M059J (cell line): Measurements from ENCODE around the gene BACH2. TPM values are rescaled to one million over a fixed set of nuclear protein-coding genes. Genes with fewer than 3 reads are reported as not detected.
"Not testable (repeated sequence)": the region's sequence is repeated elsewhere in the genome, so short reads cannot be mapped to it uniquely, and the experiment has no call there.

ENCODE experiments used
- DNase-seq: peaks from one replicate; pipeline ENCODE4 v3.0.0-alpha.2; 2012; ENCODE audit warnings: low read depth
- total RNA-seq: library from RNA; depleted of rRNA; stranded (reverse); fragments of >200 nt; shearing (Covaris generic); gene quantifications from 2 replicates; pipeline ENCODE4 v1.2.3, GENCODE V29; 2014

BACH2 gene
- total RNA-seq, 1 experiment from 2014 or later: 0.17 TPM

DNA sequence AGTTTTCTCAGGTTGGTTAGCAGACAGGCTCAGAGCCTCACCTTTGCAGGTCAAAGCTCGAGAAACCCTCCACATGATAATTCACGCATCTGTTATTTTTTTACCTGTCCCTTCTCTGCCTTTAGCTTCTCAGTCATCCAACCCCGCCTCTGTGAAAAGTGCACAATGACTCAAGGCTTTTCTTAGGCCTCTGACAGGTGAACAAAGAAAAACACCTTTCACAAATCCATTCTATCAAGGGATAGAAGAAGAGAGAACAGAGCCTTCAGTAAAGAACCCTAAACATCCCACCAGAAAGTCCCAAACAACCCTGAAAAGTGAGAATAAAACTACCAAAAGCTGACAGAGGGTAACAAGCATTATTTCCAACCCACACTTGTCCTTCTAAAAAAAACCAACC is 224.1 kb downstream of the BACH2 start:
- DNase-seq: no peak

DNA sequence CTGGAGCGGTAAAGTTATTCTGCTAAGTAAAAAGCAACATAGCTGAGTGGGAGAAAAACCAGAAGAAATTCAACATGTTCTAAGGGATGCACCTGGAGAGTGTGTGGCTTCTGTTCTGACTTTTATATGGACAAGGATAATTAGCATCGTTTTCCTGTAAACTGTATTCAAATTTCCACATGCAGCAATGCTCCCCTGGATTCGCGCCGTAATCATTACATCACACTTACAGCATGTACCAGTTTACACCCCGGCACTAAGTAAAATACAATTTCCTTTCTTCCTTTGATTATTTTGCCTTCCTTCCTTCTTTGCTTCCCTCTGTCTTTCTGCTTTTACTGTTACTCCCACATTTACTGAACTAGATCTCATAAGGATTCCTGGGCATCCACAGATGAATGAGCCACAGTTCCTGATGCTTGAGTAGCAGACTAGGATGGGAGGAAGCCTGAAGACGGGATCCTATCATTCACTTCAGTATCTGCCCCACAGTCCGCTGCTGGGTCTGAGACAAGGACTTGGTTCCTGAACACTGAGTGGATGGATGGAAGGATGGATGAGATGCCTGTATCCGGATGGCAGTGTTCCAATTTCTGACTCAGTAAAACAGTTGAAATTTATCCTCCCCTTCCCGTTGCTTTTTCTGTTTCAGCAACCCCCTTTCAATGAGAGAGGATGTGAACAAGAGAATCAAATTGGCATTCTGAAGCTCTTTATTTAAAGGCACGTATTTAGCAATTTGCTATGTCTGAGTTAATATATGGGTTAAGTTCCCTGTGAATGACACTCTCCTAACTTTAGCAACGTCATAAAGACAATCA is 227.7 kb downstream of the BACH2 start:
- peak; percentile 10 for DNase-seq

DNA sequence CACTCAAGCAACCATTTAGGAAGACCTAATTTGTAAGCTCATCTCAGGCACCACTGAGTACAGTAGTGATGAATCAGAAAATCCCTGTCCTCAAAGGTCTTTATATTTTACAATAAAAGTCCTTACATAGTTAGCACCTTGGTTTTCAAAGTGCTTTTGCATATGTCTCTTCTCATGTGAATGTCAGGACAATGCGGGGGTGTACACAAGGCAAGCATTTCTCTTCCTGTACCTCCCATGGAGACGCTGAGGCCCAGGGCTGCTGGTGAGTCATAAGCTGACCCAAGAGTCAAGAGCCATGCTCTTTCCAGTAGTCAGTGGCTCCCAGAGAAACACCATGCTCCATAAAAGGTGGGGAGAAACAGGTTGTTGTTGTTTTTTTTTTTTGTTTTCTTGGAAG is 228.4 kb downstream of the BACH2 start:
- peak; percentile 71 for DNase-seq

DNA sequence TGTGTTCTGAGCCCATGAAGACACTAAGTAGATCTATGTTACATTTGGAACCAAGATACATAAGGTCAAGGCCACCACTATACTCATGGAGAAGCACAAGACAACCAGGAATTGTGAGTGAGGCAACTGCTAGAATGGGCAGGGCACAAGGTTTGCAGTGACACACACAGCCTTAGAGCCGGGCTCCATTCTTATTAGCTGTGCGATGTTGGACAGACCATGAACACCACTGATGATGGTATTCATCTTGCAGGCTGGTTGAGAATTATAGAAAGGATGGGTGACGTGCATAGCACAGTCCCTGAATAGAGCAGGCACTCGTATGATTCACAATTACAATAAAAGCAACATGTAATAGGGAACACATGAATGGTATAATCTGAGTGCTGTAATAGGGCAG is 229.9 kb downstream of the BACH2 start:
- DNase-seq: no peak

DNA sequence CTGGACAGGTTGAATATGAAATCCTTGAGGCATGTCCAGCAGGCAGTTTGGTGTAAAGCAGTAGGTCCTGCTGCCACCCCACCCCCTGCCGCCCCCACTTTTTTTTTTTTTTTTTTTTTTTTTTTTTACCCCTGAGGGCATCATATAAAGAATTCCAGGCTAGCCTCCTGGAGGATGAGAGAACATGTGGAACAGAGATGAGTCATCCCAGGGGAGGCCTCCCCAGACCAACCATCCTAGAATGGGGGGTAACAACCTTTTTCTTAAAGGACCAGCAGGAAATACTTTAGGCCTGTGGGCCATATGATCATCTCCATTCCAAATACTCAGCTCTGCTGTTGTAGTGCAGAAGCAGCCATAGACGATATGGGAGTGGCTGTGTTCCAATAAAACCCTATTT is 231.5 kb downstream of the BACH2 start:
- peak; percentile 33 for DNase-seq

DNA sequence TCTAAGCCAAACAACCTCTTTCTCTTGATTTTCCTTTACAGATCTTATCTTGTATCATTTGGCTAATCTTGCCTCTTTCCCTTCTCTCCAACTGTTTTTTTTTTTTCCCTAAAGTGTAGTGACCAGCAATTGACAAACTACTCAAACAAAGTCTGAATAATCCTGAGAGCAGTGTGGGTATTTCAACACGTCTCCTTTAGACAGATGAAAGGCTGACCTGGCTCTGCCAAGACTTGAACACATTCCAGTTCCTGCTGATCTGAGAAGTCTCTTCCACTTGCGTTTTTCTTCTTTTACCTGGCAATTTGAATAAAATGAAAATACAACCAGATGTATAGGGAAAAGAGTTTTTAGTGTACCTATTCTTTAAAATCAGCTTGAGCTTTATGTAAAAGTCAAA is 234.0 kb downstream of the BACH2 start:
- DNase-seq: no peak

DNA sequence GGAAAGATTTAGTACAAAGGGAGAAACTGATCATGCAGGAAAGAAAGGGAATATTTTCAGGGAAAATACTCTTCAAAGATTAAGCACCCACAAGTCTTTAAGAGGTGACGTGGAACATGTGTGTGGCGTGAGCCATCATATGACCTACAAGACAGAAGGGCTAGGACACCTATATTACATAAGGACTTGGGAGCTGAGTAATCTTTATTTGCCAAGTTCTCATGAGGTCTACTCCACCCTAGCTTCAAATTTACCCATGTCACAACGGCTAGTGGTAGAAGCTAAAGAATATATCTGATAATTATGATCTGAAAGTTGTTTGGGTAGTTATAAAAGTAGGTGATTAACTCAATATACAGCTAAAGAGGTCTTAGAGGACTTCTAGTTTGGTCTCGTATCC is 234.6 kb downstream of the BACH2 start:
- no peak for DNase-seq

DNA sequence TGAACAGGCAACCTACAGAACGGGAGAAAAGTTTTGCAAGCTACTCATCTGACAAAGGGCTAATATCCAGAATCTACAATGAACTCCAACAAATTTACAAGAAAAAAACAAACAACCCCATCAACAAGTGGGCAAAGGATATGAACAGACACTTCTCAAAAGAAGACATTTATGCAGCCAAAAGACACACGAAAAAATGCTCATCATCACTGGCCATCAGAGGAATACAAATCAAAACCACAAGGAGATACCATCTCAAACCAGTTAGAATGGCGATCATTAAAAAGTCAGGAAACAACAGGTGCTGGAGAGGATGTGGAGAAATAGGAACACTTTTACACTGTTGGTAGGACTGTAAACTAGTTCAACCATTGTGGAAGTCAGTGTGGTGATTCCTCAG is 237.5 kb downstream of the BACH2 start:
- DNase-seq: not testable (repeated sequence)

DNA sequence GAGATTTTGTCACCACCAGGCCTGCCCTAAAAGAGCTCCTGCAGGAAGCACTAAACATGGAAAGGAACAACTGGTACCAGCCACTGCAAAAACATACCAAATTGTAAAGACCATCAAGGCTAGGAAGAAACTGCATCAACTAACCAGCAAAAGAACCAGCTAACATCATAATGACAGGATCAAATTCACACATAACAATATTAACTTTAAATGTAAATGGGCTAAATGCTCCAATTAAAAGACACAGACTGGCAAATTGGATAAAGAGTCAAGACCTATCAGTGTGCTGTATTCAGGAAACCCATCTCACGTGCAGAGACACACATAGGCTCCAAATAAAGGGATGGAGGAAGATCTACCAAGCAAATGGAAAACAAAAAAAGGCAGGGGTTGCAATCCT is 240.7 kb downstream of the BACH2 start:
- not testable (repeated sequence) for DNase-seq

DNA sequence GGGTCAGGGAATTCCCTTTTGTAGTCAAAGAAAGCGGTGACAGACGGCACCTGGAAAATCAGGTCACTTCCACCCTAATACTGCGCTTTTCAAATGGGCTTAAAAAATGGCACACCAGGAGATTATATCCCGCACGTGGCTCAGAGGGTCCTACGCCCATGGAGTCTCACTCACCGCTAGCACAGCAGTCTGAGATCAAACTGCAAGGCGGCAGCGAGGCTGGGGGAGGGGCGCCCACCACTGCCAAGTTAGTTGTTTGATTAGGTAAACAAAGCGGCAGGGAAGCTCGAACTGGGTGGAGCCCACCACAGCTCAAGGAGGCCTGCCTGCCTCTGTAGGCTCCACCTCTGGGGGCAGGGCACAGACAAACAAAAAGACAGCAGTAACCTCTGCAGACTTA is 242.4 kb downstream of the BACH2 start:
- DNase-seq: not testable (repeated sequence)

DNA sequence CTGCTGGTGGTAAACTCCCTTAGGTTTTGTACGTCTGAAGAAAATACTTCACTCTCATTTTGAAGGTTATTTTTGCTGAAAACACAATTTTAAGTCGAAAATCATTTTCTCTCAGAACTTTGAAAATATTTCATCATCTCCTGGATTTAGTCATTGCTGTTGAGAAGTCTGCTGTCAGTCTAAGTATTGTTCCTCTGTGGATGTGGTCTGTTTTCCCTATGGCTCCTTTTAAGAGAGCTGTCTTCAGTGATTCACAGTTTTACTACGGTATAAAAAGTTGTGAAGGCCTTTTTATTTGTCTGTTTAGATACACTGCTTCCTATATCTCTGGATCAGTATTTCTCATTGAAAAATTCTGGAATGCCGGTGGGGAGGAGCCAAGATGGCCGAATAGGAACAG is 243.0 kb downstream of the BACH2 start:
- DNase-seq: no peak

DNA sequence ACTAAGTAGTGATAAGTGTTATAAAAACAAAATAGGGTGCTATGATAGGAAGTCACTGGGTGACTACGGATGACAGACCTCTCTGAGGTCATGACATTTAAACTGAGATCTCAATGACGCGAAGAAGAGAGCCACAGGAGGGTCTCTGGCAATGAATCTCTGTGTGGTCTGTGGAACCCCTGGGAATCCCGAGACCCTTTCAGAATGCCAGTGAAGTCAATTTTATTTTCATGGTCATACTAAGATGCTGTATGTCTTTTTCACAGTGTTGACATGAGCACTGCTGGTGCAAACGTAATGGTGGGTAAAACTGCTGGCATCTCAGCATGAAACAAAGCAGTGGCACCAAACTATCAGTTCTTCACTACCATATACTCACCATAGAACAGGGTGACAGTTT is 247.3 kb downstream of the BACH2 start:
- no peak for DNase-seq

DNA sequence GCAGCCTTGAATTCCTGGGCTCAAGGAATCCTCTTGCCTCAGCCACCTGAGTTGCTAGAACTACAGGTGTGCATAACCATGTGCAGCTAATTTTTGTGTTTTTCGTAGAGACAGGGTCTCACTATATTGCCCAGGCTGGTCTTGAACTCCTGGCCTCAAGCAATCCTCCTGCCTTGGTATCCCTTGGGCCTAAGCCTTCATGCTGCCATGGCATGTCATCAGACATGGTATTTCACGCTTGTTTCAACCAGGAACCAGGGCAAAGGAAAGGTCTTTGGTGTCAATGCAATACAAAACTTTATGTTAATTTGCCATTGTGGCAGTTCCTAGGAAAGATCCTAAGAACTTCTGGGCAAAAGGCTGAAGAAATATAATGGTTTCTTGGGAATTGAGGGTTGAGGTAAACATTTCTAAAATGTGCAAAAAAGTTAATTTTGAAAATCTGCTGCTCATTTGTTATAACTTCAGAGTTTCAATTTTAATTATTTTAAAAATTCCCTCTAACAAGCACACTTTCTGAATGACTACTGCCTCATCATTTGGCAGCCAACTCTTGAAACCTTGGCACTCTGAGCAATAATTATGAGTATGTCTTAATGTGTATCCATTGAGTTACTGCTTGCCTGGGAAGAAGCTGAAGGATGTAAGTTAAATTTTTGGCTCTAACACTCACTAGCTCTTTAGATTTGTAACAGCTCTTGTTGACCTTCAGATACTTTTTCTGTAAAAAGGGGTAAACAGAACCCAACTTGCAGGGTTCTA is 248.3 kb downstream of the BACH2 start:
- no peak for DNase-seq

DNA sequence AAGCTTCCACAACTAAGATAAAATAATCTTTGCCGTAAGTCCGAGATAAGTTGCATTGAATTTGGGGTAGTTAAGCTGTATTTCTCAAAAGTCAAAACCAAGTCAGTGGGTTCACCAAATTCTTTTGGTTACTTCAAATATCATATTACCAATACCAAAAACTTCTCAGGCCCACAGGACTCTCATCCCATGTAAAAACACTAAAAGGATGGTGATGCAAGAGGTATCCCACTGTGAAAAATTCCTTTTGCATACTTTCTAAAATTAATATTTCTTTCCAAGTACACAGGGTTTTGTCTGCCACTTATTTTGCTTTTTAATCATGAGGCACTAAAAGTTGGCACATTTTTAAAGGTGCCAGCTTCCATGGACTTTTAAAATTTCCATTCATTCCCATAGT is 251.1 kb downstream of the BACH2 start:
- no peak for DNase-seq

DNA sequence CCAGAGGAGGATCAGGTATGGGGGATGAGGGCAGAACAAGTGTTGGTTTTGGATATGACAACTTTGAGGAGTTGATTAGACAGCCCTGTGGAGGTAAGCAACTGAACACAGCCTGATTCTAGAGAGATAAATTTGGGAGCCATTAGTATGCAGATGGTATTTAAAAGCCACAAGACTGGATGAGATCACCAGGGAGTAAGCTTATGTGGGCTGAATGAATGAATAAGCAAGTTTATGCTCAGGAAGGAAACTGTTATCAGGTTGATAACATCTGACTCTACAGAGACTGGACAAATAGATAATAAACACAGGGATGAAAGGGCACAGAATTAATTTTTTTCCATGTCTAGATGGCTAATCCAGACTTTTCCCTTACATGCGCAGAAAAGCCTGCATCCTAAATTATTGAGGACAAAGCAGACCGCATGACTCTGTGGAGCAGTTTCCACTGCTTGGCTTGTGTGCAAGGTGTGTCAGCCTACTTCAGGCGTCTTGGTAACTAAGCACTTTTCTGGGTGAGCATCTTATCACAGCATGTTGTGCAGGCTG is 251.7 kb downstream of the BACH2 start:
- peak; percentile 77 for DNase-seq

DNA sequence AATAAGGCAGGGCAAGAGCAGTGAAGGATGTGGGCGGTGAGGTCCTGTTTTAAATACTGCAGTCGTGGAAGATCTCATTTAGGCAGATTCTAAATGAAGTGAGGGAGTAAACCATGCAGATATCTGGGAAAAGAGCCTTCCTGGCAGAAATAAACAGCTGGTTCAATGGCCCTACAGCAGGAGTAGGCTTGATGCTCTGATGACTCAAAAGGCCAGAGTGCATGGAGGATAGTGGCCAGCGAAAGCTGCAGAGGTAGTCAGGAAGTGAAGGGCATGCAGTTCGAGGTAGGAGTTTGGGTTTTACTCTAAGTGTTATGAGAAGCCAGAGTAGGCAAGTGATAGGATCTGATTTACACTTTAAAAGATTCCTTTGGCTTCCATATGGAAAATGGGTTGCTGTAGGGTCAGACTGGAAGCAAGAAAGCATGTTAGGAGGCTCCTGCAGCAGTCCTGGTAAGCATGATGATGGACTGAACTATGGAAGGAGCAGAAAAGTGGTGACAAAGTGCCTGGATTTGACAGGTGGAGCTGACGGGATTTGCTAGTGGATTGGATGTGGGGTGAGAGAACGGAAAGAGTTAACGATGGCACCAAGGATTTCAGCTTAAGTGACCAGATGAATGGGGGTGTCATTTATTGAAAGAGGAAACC is 252.3 kb downstream of the BACH2 start:
- DNase-seq: peak; percentile 60

DNA sequence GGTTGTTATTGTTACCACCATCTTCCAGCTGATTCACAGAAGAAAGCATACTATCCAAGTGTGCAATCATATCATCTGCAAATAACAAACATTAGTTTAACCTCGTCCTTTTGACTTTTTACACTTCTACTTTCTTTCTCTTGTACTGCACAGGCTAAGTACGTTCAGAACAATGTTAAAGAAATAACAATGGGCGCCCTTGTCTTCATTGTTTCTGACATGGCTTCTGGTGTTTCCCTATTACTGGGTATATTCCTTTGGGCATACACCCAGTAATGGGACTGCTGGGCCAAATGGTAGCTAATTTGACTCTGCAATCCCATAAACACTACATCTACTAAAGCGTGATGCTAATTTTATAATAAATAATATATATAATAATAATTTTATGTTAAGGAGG is 255.7 kb downstream of the BACH2 start:
- DNase-seq: no peak

DNA sequence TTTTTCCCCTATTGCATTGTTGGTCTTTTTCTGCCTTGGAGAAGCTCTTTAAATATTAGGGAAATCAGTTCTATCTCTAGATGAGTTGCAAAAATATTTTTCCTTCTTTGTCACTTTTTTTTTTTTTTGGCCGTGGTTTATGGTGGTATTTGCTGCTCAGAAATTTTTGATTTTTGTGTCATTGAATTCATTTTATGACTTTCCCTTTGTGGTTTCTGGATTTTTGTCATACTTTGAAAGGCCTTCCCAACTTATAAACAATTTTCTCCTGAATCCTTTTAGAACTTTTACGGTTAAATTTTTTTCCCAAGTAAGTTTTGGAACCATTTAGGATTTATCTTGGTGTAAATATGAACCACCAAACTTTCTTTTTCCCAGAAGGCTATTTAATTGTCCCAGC is 256.7 kb downstream of the BACH2 start:
- DNase-seq: peak; percentile 38

DNA sequence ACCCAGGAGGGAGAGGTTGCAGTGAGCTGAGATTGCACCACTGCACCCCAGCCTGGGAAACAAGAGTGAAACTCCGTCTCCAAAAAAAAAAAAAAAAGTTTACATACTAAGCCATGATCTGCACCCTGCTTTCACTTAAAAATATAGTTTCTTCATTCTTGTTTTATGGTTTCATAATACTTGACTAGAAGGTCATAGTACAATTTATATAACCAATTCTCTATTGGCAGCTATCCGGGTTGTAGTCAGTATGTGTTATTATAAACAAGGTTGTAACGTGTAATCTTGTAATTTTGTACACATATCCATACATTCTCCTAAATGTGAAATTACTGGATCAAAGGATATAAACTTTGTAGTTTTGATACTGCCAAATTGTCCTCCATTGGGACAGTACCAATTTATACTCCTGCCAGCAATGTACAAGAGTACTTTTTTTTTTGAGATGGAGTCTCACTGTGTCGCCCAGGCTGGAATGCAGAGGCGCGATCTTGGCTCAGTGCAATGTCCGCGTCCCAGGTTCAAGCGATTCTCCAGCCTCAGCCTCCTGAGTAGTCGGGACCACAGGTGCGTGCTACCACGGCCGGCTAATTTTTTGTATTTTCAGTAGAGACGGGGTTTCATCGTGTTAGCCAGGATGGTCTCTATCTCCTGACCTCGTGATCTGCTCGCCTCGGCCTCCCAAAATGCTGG is 257.5 kb downstream of the BACH2 start:
- no peak for DNase-seq

DNA sequence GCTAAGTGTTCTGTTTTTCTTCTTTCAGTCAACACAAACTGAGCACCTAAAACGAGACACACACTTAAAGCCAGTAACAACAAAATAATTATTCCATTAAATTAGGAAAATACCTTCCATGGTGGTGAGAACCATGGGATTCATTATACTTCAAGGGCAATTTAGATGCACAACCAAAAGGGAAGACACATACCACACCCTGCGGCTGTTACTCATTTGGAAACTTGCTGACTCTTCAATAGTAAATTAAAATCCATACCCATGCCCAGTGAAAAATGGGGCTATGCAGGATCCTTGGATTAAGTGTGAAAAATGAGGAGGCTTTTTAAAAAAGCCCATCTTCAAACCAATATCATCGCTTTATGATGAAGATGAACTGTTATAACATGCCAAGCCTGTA is 259.7 kb downstream of the BACH2 start:
- DNase-seq: no peak

DNA sequence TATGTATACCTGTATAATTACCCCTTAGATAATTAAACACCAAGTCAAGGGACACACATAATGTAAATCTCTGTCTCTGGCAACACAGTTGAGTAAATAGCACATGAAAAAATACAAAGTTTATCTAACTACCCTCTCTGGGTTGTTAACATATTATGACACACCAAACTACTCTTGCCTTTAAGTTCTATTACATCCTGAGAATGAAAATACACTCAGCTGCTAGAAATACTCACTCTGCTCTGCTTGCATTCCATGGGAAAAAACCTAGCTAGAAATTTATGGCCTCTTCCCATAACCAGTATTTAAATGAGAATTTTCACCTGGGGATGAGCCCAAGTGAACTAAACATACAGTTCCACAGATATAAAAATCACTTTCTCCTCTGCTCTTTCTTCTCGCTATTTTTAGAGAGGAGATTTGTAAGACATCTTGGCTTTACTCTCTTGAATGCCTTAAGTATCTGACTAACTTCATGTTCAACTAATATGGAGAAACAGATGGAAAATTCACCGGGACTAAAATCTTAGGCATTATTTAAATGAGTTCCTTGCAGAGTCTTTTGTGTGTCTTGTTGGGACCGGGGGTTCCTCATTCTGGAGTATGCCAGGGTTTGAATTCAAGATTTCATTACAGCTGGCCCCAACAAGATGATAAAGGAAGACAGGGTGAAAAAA is 261.5 kb downstream of the BACH2 start:
- no peak for DNase-seq
